HG02588 (cell line): Measurements from ENCODE around the gene PLS3.

Experiments used
- ATAC-seq: cut with Tn5 transposase; IDR thresholded peaks from one replicate; pipeline ENCODE4 v1.9.1; 2021; ENCODE audit warnings: mild to moderate bottlenecking, moderate library complexity; ENCODE audit not compliant: unreplicated experiment

The PLS3 gene

GRCh38 chrX:115564243-115564642 lies 3.3 kb downstream of the PLS3 start:
- ATAC-seq, result no peak

- no peak for ATAC-seq
Observed at GRCh38 chrX:115565888-115566287, 4.9 kb downstream of the PLS3 start.

- ATAC-seq, result no peak
Observed at GRCh38 chrX:115571712-115572111, 10.7 kb downstream of the PLS3 start.

- no peak for ATAC-seq
Observed at GRCh38 chrX:115573185-115573584, 12.2 kb downstream of the PLS3 start.

GRCh38 chrX:115576676-115577075 lies 15.7 kb downstream of the PLS3 start:
- no peak for ATAC-seq

- no peak for ATAC-seq
Observed at GRCh38 chrX:115579327-115579726, 18.4 kb downstream of the PLS3 start.

- ATAC-seq, result no peak
Observed at GRCh38 chrX:115579786-115580294, 18.9 kb downstream of the PLS3 start.

- ATAC-seq, result no peak
Observed at GRCh38 chrX:115581759-115582615, 21.0 kb downstream of the PLS3 start.

- ATAC-seq, result no peak
Observed at GRCh38 chrX:115582616-115583495, 21.9 kb downstream of the PLS3 start.

GRCh38 chrX:115583496-115584004 lies 22.6 kb downstream of the PLS3 start:
- no peak for ATAC-seq

- no peak for ATAC-seq
Observed at GRCh38 chrX:115584696-115585095, 23.7 kb downstream of the PLS3 start.

GRCh38 chrX:115588179-115588578 lies 27.2 kb downstream of the PLS3 start:
- no peak for ATAC-seq

GRCh38 chrX:115589419-115589818 lies 28.4 kb downstream of the PLS3 start:
- no peak for ATAC-seq

- ATAC-seq, result no peak
Observed at GRCh38 chrX:115591420-115591819, 30.4 kb downstream of the PLS3 start.

- no peak for ATAC-seq
Observed at GRCh38 chrX:115591856-115592842, 31.2 kb downstream of the PLS3 start.

- ATAC-seq, result no peak
Observed at GRCh38 chrX:115592997-115593734, 32.2 kb downstream of the PLS3 start.

GRCh38 chrX:115595049-115595448 lies 34.1 kb downstream of the PLS3 start:
- no peak for ATAC-seq

- ATAC-seq, result no peak
Observed at GRCh38 chrX:115598556-115598955, 37.6 kb downstream of the PLS3 start.

GRCh38 chrX:115602308-115602707 lies 41.3 kb downstream of the PLS3 start:
- no peak for ATAC-seq
